Measurements from ENCODE around the gene REV3L.

DNA sequence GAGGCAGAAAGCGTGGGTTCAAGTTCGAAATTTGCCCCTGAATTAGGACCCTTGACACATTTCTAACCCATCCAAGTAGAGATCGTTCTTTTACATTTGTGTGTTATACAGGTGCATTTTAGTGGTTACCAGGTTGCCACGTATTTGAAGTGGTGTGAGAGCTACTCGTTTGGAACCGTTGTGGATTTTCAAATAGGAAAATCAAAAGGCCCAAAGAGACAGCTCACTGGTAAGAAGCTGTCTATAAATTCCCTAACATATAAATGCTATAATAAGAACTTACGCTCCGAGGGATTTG lies 1.6 kb upstream of the REV3L start:
- TF ChIP-seq, protein P1, sequence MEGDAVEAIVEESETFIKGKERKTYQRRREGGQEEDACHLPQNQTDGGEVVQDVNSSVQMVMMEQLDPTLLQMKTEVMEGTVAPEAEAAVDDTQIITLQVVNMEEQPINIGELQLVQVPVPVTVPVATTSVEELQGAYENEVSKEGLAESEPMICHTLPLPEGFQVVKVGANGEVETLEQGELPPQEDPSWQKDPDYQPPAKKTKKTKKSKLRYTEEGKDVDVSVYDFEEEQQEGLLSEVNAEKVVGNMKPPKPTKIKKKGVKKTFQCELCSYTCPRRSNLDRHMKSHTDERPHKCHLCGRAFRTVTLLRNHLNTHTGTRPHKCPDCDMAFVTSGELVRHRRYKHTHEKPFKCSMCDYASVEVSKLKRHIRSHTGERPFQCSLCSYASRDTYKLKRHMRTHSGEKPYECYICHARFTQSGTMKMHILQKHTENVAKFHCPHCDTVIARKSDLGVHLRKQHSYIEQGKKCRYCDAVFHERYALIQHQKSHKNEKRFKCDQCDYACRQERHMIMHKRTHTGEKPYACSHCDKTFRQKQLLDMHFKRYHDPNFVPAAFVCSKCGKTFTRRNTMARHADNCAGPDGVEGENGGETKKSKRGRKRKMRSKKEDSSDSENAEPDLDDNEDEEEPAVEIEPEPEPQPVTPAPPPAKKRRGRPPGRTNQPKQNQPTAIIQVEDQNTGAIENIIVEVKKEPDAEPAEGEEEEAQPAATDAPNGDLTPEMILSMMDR (IDR thresholded peaks at IDR 0.05 in 4 of 5, conservative IDR thresholded peaks at IDR 0.05 in 1 of 5), result no peak
- TF ChIP-seq POLR2A (IDR thresholded peaks at IDR 0.05), result no peak

Measured in gastrocnemius medialis (tissue), 4 donors.